H9 (cell line): ENCODE data around the gene ELF2. TPM values are rescaled to one million over a fixed set of nuclear protein-coding genes. Genes with fewer than 3 reads are reported as not detected.

Experiments
- DNase-seq: peaks from one replicate; pipeline ENCODE4 v3.0.0-alpha.2; 2017
- H2AFZ ChIP-seq: one replicate; pipeline ENCODE4 v1.6.1; 2013; ENCODE audit warnings: mild to moderate bottlenecking, low read length, control low read depth, moderate library complexity
- H2AK5ac ChIP-seq: 2 replicates; pipeline ENCODE4 v1.6.1; 2013; ENCODE audit warnings: low read length, control low read depth, mixed read lengths; ENCODE audit not compliant: insufficient read length
- H2BK120ac ChIP-seq: one replicate; pipeline ENCODE4 v1.6.1; 2013; ENCODE audit warnings: low read depth, mild to moderate bottlenecking, low read length, control low read depth, inconsistent platforms; ENCODE audit not compliant: poor library complexity, severe bottlenecking
- H2BK12ac ChIP-seq: 2 replicates; pipeline ENCODE4 v1.6.1; 2013; ENCODE audit warnings: low read length, control low read depth, mixed read lengths, low read depth; ENCODE audit not compliant: insufficient read length
- H2BK15ac ChIP-seq: 2 replicates; pipeline ENCODE4 v1.6.1; 2013; ENCODE audit warnings: low read depth, low read length, control low read depth
- H2BK20ac ChIP-seq: one replicate; pipeline ENCODE4 v1.6.1; 2013; ENCODE audit warnings: low read depth, mild to moderate bottlenecking, low read length, control low read depth, inconsistent platforms; ENCODE audit not compliant: poor library complexity, severe bottlenecking
- H2BK5ac ChIP-seq: 2 replicates; pipeline ENCODE4 v1.6.1; 2013; ENCODE audit warnings: low read length, control low read depth, mixed read lengths; ENCODE audit not compliant: insufficient read length
- H3K14ac ChIP-seq: 2 replicates; pipeline ENCODE4 v1.6.1; 2013; ENCODE audit warnings: low read length, control low read depth; ENCODE audit not compliant: insufficient read depth
- H3K18ac ChIP-seq: 2 replicates; pipeline ENCODE4 v1.6.1; 2013; ENCODE audit warnings: low read depth, mild to moderate bottlenecking, mixed read lengths, low read length, control low read depth; ENCODE audit not compliant: insufficient read length
- H3K23ac ChIP-seq: 2 replicates; pipeline ENCODE4 v1.6.1; 2013; ENCODE audit warnings: low read length, control low read depth, mixed read lengths, low read depth; ENCODE audit not compliant: insufficient read length
- H3K23me2 ChIP-seq: 2 replicates; pipeline ENCODE4 v1.6.1; 2013; ENCODE audit warnings: low read depth, mild to moderate bottlenecking, mixed read lengths, low read length, control low read depth; ENCODE audit not compliant: insufficient read length, poor library complexity, severe bottlenecking
- H3K27ac ChIP-seq: 2 replicates; pipeline ENCODE4 v1.5.1; 2013; ENCODE audit warnings: low read length, control low read depth, mixed read lengths, low read depth; ENCODE audit not compliant: insufficient read length
- H3K27me3 ChIP-seq: 2 replicates; pipeline ENCODE4 v1.6.1; 2013; ENCODE audit warnings: low read length, control low read depth, inconsistent platforms; ENCODE audit not compliant: insufficient read depth
- H3K4ac ChIP-seq: 2 replicates; pipeline ENCODE4 v1.6.1; 2013; ENCODE audit warnings: low read depth, mild to moderate bottlenecking, control low read depth, inconsistent platforms, low read length, moderate library complexity
- H3K4me1 ChIP-seq: 2 replicates; pipeline ENCODE4 v1.6.1; 2013; ENCODE audit warnings: low read length, control low read depth, inconsistent platforms; ENCODE audit not compliant: insufficient read depth
- H3K4me2 ChIP-seq: 2 replicates; pipeline ENCODE4 v1.6.1; 2013; ENCODE audit warnings: low read length, control low read depth, mixed read lengths; ENCODE audit not compliant: insufficient read length, insufficient read depth
- H3K56ac ChIP-seq: 2 replicates; pipeline ENCODE4 v1.6.1; 2013; ENCODE audit warnings: low read depth, mild to moderate bottlenecking, mixed read lengths, low read length, control low read depth; ENCODE audit not compliant: insufficient read length
- H3K79me1 ChIP-seq: 2 replicates; pipeline ENCODE4 v1.6.1; 2013; ENCODE audit warnings: low read depth, mild to moderate bottlenecking, moderate library complexity, low read length, control low read depth, inconsistent platforms; ENCODE audit not compliant: insufficient read depth, poor library complexity, severe bottlenecking
- H3K79me2 ChIP-seq: 2 replicates; pipeline ENCODE4 v1.6.1; 2013; ENCODE audit warnings: low read length, control low read depth, inconsistent platforms; ENCODE audit not compliant: insufficient read depth
- H3K9ac ChIP-seq: 2 replicates; pipeline ENCODE4 v1.6.1; 2013; ENCODE audit warnings: low read length, control low read depth, mixed read lengths; ENCODE audit not compliant: insufficient read length; ENCODE audit errors: extremely low read depth
- H3K9me3 ChIP-seq: one replicate; pipeline ENCODE4 v1.6.1; 2013; ENCODE audit warnings: low read depth, low read length, inconsistent platforms; ENCODE audit not compliant: control insufficient read depth
- H3T11ph ChIP-seq: one replicate; pipeline ENCODE4 v1.6.1; 2013; ENCODE audit warnings: mild to moderate bottlenecking, low read length, control low read depth, inconsistent platforms
- H4K20me1 ChIP-seq: one replicate; pipeline ENCODE4 v1.6.1; 2013; ENCODE audit not compliant: control insufficient read depth, insufficient read length, insufficient read depth
- H4K5ac ChIP-seq: 2 replicates; pipeline ENCODE4 v1.6.1; 2013; ENCODE audit warnings: low read depth, mild to moderate bottlenecking, mixed read lengths, low read length, control low read depth; ENCODE audit not compliant: insufficient read length
- H4K8ac ChIP-seq: replicated peaks from 2 replicates; pipeline ENCODE4 v1.6.1; 2013; ENCODE audit warnings: low read length, control low read depth, mixed read lengths, low read depth; ENCODE audit not compliant: insufficient read length
- H4K91ac ChIP-seq: 2 replicates; pipeline ENCODE4 v1.6.1; 2013; ENCODE audit warnings: low read depth, mild to moderate bottlenecking, moderate library complexity, mixed read lengths, low read length, control low read depth; ENCODE audit not compliant: insufficient read length
- H3K27ac Mint-ChIP-seq, 3 experiments: 2 replicates in 2 of 3; 3 replicates in 1 of 3; pipeline ENCODE4 v1.8.0; 2020 to 2021; ENCODE audit warnings: mixed read lengths in 3 of 3, mild to moderate bottlenecking in 1 of 3, moderate library complexity in 1 of 3
- H3K27me3 Mint-ChIP-seq: 2 replicates; pipeline ENCODE4 v1.8.0; 2021; ENCODE audit warnings: low read depth, mild to moderate bottlenecking, moderate library complexity, mixed read lengths
- H3K36me3 Mint-ChIP-seq, 3 experiments: 2 replicates in 2 of 3; 3 replicates in 1 of 3; pipeline ENCODE4 v1.8.0; 2020 to 2021; ENCODE audit warnings: low read depth in 3 of 3, mixed read lengths in 3 of 3; ENCODE audit not compliant: insufficient read depth in 1 of 3
- H3K4me1 Mint-ChIP-seq, 2 experiments: 2 replicates each; pipeline ENCODE4 v1.8.0; 2020; ENCODE audit warnings: mixed read lengths in 2 of 2
- H3K4me3 Mint-ChIP-seq, 2 experiments: 2 replicates in 1 of 2; 3 replicates in 1 of 2; pipeline ENCODE4 v1.8.0; 2020 to 2021; ENCODE audit warnings: mild to moderate bottlenecking in 2 of 2, mixed read lengths in 2 of 2, moderate library complexity in 1 of 2
- H3K9me3 Mint-ChIP-seq, 2 experiments: 2 replicates in 1 of 2; 3 replicates in 1 of 2; pipeline ENCODE4 v1.8.0; 2020; ENCODE audit warnings: mild to moderate bottlenecking in 2 of 2, mixed read lengths in 2 of 2, moderate library complexity in 1 of 2
- CTCF ChIP-seq: fragments of 200-600 bp; sonication (generic); conservative IDR thresholded peaks from 3 replicates; pipeline ENCODE4 v1.8.0; 2021; ENCODE audit warnings: antibody characterized with exemption, mild to moderate bottlenecking
- WGBS: extraction: QIAGEN DNeasy Blood & Tissue Kit; methylation state at CpG from one replicate; pipeline ENCODE4 v1.1.7; 2013; ENCODE audit warnings: missing lambda C conversion rate, low lambda C conversion rate, mixed read lengths; ENCODE audit not compliant: insufficient read length; ENCODE audit errors: extremely low coverage; 5-methylcytosine and 5-hydroxymethylcytosine counted together
- total RNA-seq: library from RNA; stranded (reverse); gene quantifications from 2 replicates; pipeline ENCODE4 v1.2.1, GENCODE V29; 2021

The ELF2 gene
- total RNA-seq, 1 experiment from 2014 or later, result 49.6 TPM

GRCh38 chr4:139196462-139196861, 19.4 kb upstream of the ELF2 start:
- H3K36me3 Mint-ChIP-seq, result peaks cover 0 to 11% (median 6%) of the 10 kb centered on the region in 3 experiments; a peak in 5 of 7 replicates
- TF ChIP-seq CTCF, result no peak

More at GRCh38 chr4:139196462-139196861, 19.4 kb upstream of the ELF2 start:
- Histone ChIP-seq H3K9me3 (no peaks in the 10 kb centered on the region), H3K23me2 (no peaks in the 10 kb centered on the region), H4K91ac (no peak overlapping the region), H3K27me3 (no peaks in the 10 kb centered on the region), H3K9ac (no peak overlapping the region), H2BK20ac (no peak overlapping the region), H3K4me2 (no peak overlapping the region), H3K14ac (no peak overlapping the region), H2BK120ac (no peak overlapping the region), H4K5ac (no peak overlapping the region), H3K79me2 (no peaks in the 10 kb centered on the region), H2BK5ac (no peak overlapping the region), H3K56ac (no peak overlapping the region), H3K27ac (no peak overlapping the region), H3K4ac (no peak overlapping the region), H4K20me1 (no peaks in the 10 kb centered on the region), H3K79me1 (no peaks in the 10 kb centered on the region), H3K4me1 (no peaks in the 10 kb centered on the region), H3K18ac (no peak overlapping the region), H3K23ac (no peak overlapping the region), H2AK5ac (no peak overlapping the region), H2BK12ac (no peak overlapping the region), H3T11ph (no peak overlapping the region), H2AFZ (no peak overlapping the region), H2BK15ac (no peak overlapping the region), H4K8ac (no peak overlapping the region)
- Mint-ChIP-seq H3K27me3 (no peaks in the 10 kb centered on the region), H3K9me3 (peaks cover 11 to 14% of the 10 kb centered on the region in 2 experiments), H3K4me1 (peaks cover 6 to 8% of the 10 kb centered on the region in 2 experiments), H3K4me3 (no peak overlapping the region), H3K27ac (no peak overlapping the region; a peak in 1 of 7 replicates)
- DNase-seq, result no peak
- no CpG with 5 or more reads among the region's 3 CpGs for WGBS
